Vagina (tissue), 2 donors: Measurements from ENCODE around the gene ZC2HC1C. TPM values are rescaled to one million over a fixed set of nuclear protein-coding genes. Genes with fewer than 3 reads are reported as not detected.

ENCODE experiments used
- DNase-seq, 2 donors: peaks; one replicate each; pipeline ENCODE4 v3.0.0-alpha.2; 2017; ENCODE audit errors: extremely low spot score in 2 of 2
- H3K27ac ChIP-seq: fragments of 200-600 bp; sonication (generic); one replicate; pipeline ENCODE4 v1.5.1; 2019
- H3K27me3 ChIP-seq: fragments of 200-600 bp; sonication (generic); one replicate; pipeline ENCODE4 v1.5.1; 2019
- H3K36me3 ChIP-seq, 2 donors: fragments of 200-600 bp; sonication (generic); one replicate each; pipeline ENCODE4 v1.5.1; 2017 to 2019
- H3K4me1 ChIP-seq: fragments of 200-600 bp; sonication (generic); one replicate; pipeline ENCODE4 v1.5.1; 2019
- H3K4me3 ChIP-seq, 2 donors: fragments of 200-600 bp; sonication (generic); 1 replicate in 1 of 2; 2 replicates in 1 of 2; pipeline ENCODE4 v1.5.1; 2016 to 2019
- H3K9me3 ChIP-seq: fragments of 200-600 bp; sonication (generic); one replicate; pipeline ENCODE4 v1.5.1; 2019
- CTCF ChIP-seq, 3 experiments: fragments of 450-650 bp in 2 of 3; fragments of 200-600 bp in 1 of 3; sonication (generic) in 1 of 3; IDR thresholded peaks; one replicate each; pipeline ENCODE4 v1.5.1; 2017 to 2019; ENCODE audit warnings: antibody characterized with exemption in 3 of 3, mild to moderate bottlenecking in 2 of 3, moderate library complexity in 2 of 3
- POLR2A ChIP-seq, 2 donors: fragments of 450-650 bp; IDR thresholded peaks; one replicate each; pipeline ENCODE4 v1.6.1; 2017; ENCODE audit warnings: antibody characterized with exemption in 2 of 2, mild to moderate bottlenecking in 2 of 2, moderate library complexity in 2 of 2
- POLR2AphosphoS5 ChIP-seq, 2 donors: sonication (generic); formaldehyde crosslinking; IDR thresholded peaks; one replicate each; pipeline ENCODE4 v1.9.0; 2017; ENCODE audit warnings: antibody characterized with exemption in 2 of 2, mild to moderate bottlenecking in 2 of 2, low read depth in 1 of 2; ENCODE audit not compliant: insufficient read depth in 1 of 2
- intact Hi-C: fragments of 100-400 bp; cut with DNase I; formaldehyde crosslinking; loops from one replicate; pipeline ENCODE4 v1.15.1; 2023
- total RNA-seq: library from RNA; depleted of rRNA; stranded (reverse); fragments of >200 nt; gene quantifications from one replicate; pipeline ENCODE4 v1.2.3, GENCODE V29; 2016

Gene ZC2HC1C
- total RNA-seq, 1 donor from 2014 or later, result not detected

GRCh38 chr14:75096959-75097358 is 27.5 kb downstream of the ZC2HC1C start:
- intact Hi-C loops, result no loop called here
- Histone ChIP-seq H3K4me1 (no peaks in the 10 kb centered on the region), H3K9me3 (no peaks in the 10 kb centered on the region), H3K27me3 (no peaks in the 10 kb centered on the region), H3K4me3 (no peak overlapping the region), H3K36me3 (peaks cover 0 to 88% of the 10 kb centered on the region in 2 donors), H3K27ac (no peak overlapping the region)
- no peak for DNase-seq
- TF ChIP-seq POLR2A (IDR thresholded peaks at IDR 0.05), result no peak
- no peak for TF ChIP-seq POLR2AphosphoS5 (IDR thresholded peaks at IDR 0.05; ENCODE audit: insufficient read depth in 1 of 2, low read depth in 1 of 2)
- no peak for TF ChIP-seq CTCF (IDR thresholded peaks at IDR 0.05)

- intact Hi-C loops, result no loop called here
- Histone ChIP-seq H3K36me3 (peaks cover 0 to 84% of the 10 kb centered on the region in 2 donors), H3K4me3 (no peak overlapping the region), H3K9me3 (no peaks in the 10 kb centered on the region), H3K27ac (no peak overlapping the region), H3K4me1 (no peaks in the 10 kb centered on the region), H3K27me3 (no peaks in the 10 kb centered on the region)
- no peak for DNase-seq
- TF ChIP-seq POLR2AphosphoS5 (IDR thresholded peaks at IDR 0.05; ENCODE audit: insufficient read depth in 1 of 2, low read depth in 1 of 2), result no peak
- no peak for TF ChIP-seq POLR2A (IDR thresholded peaks at IDR 0.05)
- TF ChIP-seq CTCF (IDR thresholded peaks at IDR 0.05), result no peak
Observed at GRCh38 chr14:75098212-75098611, 28.8 kb downstream of the ZC2HC1C start.

- H3K27me3 ChIP-seq, result no peaks in the 10 kb centered on the region
- intact Hi-C loops, result no loop called here
- peaks cover 0 to 85% of the 10 kb centered on the region in 2 donors for H3K36me3 ChIP-seq
Observed at GRCh38 chr14:75098682-75099081, 29.2 kb downstream of the ZC2HC1C start.

GRCh38 chr14:75101491-75101890 is 32.0 kb downstream of the ZC2HC1C start:
- Histone ChIP-seq H3K27me3 (no peaks in the 10 kb centered on the region), H3K36me3 (peaks cover 0 to 85% of the 10 kb centered on the region in 2 donors), H3K27ac (no peak overlapping the region), H3K4me1 (no peaks in the 10 kb centered on the region), H3K4me3 (no peak overlapping the region), H3K9me3 (no peaks in the 10 kb centered on the region)
- no peak for DNase-seq
- TF ChIP-seq POLR2A (IDR thresholded peaks at IDR 0.05) (no peak), POLR2AphosphoS5 (IDR thresholded peaks at IDR 0.05; ENCODE audit: insufficient read depth in 1 of 2, low read depth in 1 of 2) (no peak), CTCF (IDR thresholded peaks at IDR 0.05) (no peak)
- intact Hi-C loops, result no loop called here

More at GRCh38 chr14:75098682-75099081, 29.2 kb downstream of the ZC2HC1C start:
- Histone ChIP-seq H3K9me3 (no peaks in the 10 kb centered on the region), H3K4me3 (no peak overlapping the region), H3K27ac (no peak overlapping the region), H3K4me1 (no peaks in the 10 kb centered on the region)
- no peak for DNase-seq
- no peak for TF ChIP-seq CTCF (IDR thresholded peaks at IDR 0.05)
- no peak for TF ChIP-seq POLR2AphosphoS5 (IDR thresholded peaks at IDR 0.05; ENCODE audit: insufficient read depth in 1 of 2, low read depth in 1 of 2)
- TF ChIP-seq POLR2A (IDR thresholded peaks at IDR 0.05), result no peak

- no peak for TF ChIP-seq POLR2AphosphoS5 (IDR thresholded peaks at IDR 0.05; ENCODE audit: insufficient read depth in 1 of 2, low read depth in 1 of 2)
- TF ChIP-seq POLR2A (IDR thresholded peaks at IDR 0.05), result no peak
- no peak for TF ChIP-seq CTCF (IDR thresholded peaks at IDR 0.05)
- Histone ChIP-seq H3K9me3 (no peaks in the 10 kb centered on the region), H3K36me3 (peaks cover 7 to 90% of the 10 kb centered on the region in 2 donors), H3K27ac (no peak overlapping the region), H3K4me1 (no peaks in the 10 kb centered on the region), H3K4me3 (no peak overlapping the region), H3K27me3 (no peaks in the 10 kb centered on the region)
- intact Hi-C loops, result no loop called here
- no peak for DNase-seq
Observed at GRCh38 chr14:75107186-75107585, 37.7 kb downstream of the ZC2HC1C start.
